B cell (primary cell): ENCODE results near the gene TOMM34. TPM values are rescaled to one million over a fixed set of nuclear protein-coding genes. Genes with fewer than 3 reads are reported as not detected.

ENCODE experiments used
- ATAC-seq: fragments of 200-7000 bp; cut with Tn5 transposase; one replicate; pipeline ENCODE4 v1.10.0; 2021; ENCODE audit warnings: low read depth, mild to moderate bottlenecking, moderate number of reproducible peaks, moderate library complexity
- CTCF ChIA-PET: fragments of 350-600 bp; sonication (Branson Sonifier 250); formaldehyde crosslinking; loops from one replicate; lab custom pipeline; 2021; ENCODE audit warnings: antibody characterized with exemption, inconsistent platforms; lab: Charles Lee
- POLR2A ChIA-PET: fragments of 350-600 bp; sonication (Branson Sonifier 250); formaldehyde crosslinking; loops from one replicate; lab custom pipeline; 2021; ENCODE audit warnings: antibody characterized with exemption; lab: Charles Lee
- DNase-seq: peaks from one replicate; pipeline ENCODE4 v3.0.0; 2013
- H2AFZ ChIP-seq: 2 replicates; pipeline ENCODE4 v1.6.1; 2012; ENCODE audit warnings: mild to moderate bottlenecking, low read depth, low read length; ENCODE audit not compliant: insufficient read depth, poor library complexity, severe bottlenecking
- H3K27ac ChIP-seq, 2 donors: 1 replicate in 1 of 2; 2 replicates in 1 of 2; pipeline ENCODE4 v1.5.1; 2012 to 2013; ENCODE audit warnings: low read length in 2 of 2, mild to moderate bottlenecking in 2 of 2, moderate library complexity in 1 of 2
- H3K27me3 ChIP-seq, 4 experiments: fragments of 200-600 bp in 1 of 4; sonication (generic) in 1 of 4; replicated peaks in 1 of 4; 1 replicate in 2 of 4; 2 replicates in 2 of 4; pipeline versions ENCODE4 v1.6.1 to v1.7.0; 2013 to 2016; ENCODE audit warnings: low read length in 3 of 4, mild to moderate bottlenecking in 2 of 4, mixed read lengths in 1 of 4, moderate library complexity in 1 of 4; ENCODE audit not compliant: insufficient read depth in 4 of 4, control insufficient read depth in 3 of 4; ENCODE audit errors: control extremely low read depth in 1 of 4
- H3K36me3 ChIP-seq, 2 experiments: replicated peaks in 1 of 2; 1 replicate in 1 of 2; 2 replicates in 1 of 2; pipeline versions ENCODE4 v1.6.1 to v1.7.1; 2013; ENCODE audit warnings: low read length in 1 of 2; ENCODE audit not compliant: insufficient read depth in 2 of 2, control insufficient read depth in 1 of 2; ENCODE audit errors: control extremely low read depth in 1 of 2, extremely low read depth in 1 of 2
- H3K4me1 ChIP-seq, 2 donors: fragments of 200-600 bp in 1 of 2; sonication (generic) in 1 of 2; 1 replicate in 1 of 2; 2 replicates in 1 of 2; pipeline versions ENCODE4 v1.5.1 to v1.6.1; 2013 to 2017; ENCODE audit warnings: low read length in 2 of 2; ENCODE audit not compliant: control insufficient read depth in 2 of 2, insufficient read depth in 2 of 2
- H3K4me2 ChIP-seq: replicated peaks from 2 replicates; pipeline ENCODE3; 2012; ENCODE audit warnings: mild to moderate bottlenecking, low read depth, low read length; ENCODE audit not compliant: poor library complexity, severe bottlenecking
- H3K4me3 ChIP-seq, 5 experiments: fragments of 200-600 bp in 1 of 5; sonication (generic) in 1 of 5; 1 replicate in 3 of 5; 2 replicates in 2 of 5; pipeline versions ENCODE4 v1.5.1 to v1.7.0; 2011 to 2016; ENCODE audit warnings: low read length in 4 of 5, mild to moderate bottlenecking in 4 of 5, low read depth in 2 of 5, control low read depth in 1 of 5, moderate library complexity in 1 of 5; ENCODE audit not compliant: insufficient read depth in 1 of 5; ENCODE audit errors: control extremely low read depth in 1 of 5, extremely low read depth in 1 of 5
- H3K79me2 ChIP-seq: fragments of 200-600 bp; sonication (generic); one replicate; pipeline ENCODE4 v1.6.0; 2016; ENCODE audit warnings: low read length; ENCODE audit not compliant: control insufficient read depth, insufficient read depth
- H3K9ac ChIP-seq: fragments of 200-600 bp; sonication (generic); 2 replicates; pipeline ENCODE4 v1.6.1; 2017; ENCODE audit warnings: mild to moderate bottlenecking, low read length, moderate library complexity
- H3K9me3 ChIP-seq, 3 donors: one replicate each; pipeline versions ENCODE4 v1.6.1 to v1.7.1; 2013; ENCODE audit warnings: low read length in 2 of 3; ENCODE audit not compliant: control insufficient read depth in 2 of 3, insufficient read depth in 1 of 3; ENCODE audit errors: control extremely low read depth in 1 of 3
- H4K20me1 ChIP-seq: 2 replicates; pipeline ENCODE4 v1.6.0; 2012; ENCODE audit warnings: mild to moderate bottlenecking, low read length; ENCODE audit not compliant: insufficient read depth, control insufficient read depth, poor library complexity, severe bottlenecking
- H3K27ac Mint-ChIP-seq: one replicate; pipeline ENCODE4 v1.8.0; 2021; ENCODE audit warnings: mixed read lengths
- H3K27me3 Mint-ChIP-seq: one replicate; pipeline ENCODE4 v1.8.0; 2021; ENCODE audit warnings: mixed read lengths
- H3K4me1 Mint-ChIP-seq: one replicate; pipeline ENCODE4 v1.8.0; 2021; ENCODE audit warnings: mixed read lengths
- H3K4me3 Mint-ChIP-seq: one replicate; pipeline ENCODE4 v1.8.0; 2021; ENCODE audit warnings: mixed read lengths
- H3K9me3 Mint-ChIP-seq: one replicate; pipeline ENCODE4 v1.8.0; 2022; ENCODE audit warnings: mixed read lengths; ENCODE audit not compliant: insufficient read depth
- CTCF ChIP-seq: fragments of 200-600 bp; IDR thresholded peaks from one replicate; pipeline ENCODE4 v1.8.0; 2022; ENCODE audit warnings: antibody characterized with exemption, mild to moderate bottlenecking
- EZH2 ChIP-seq: IDR thresholded peaks from 2 replicates; pipeline ENCODE4 v1.6.1; 2012; ENCODE audit warnings: borderline replicate concordance, low read depth, mild to moderate bottlenecking, moderate library complexity, low read length; ENCODE audit not compliant: insufficient read depth, poor library complexity, severe bottlenecking
- WGBS: methylation state at CpG from one replicate; pipeline ENCODE4 v1.1.5; 2013; ENCODE audit warnings: missing lambda C conversion rate; ENCODE audit not compliant: insufficient coverage; 5-methylcytosine and 5-hydroxymethylcytosine counted together
- intact Hi-C: fragments of 100-400 bp; cut with micrococcal nuclease; formaldehyde crosslinking; loops from one replicate; pipeline ENCODE4 v1.10.0; 2022
- polyA plus RNA-seq: library from polyadenylated mRNA; depleted of rRNA; stranded (reverse); fragments of >200 nt; gene quantifications from 2 replicates; pipeline ENCODE4 v1.2.3, GENCODE V29; 2012
- total RNA-seq, 2 donors: library from RNA; stranded (reverse); fragments of 120-200 nt in 1 of 2; gene quantifications; 1 replicate in 1 of 2; 2 replicates in 1 of 2; pipeline versions ENCODE4 v1.2.3 to v1.2.4, GENCODE V29; 2013 to 2022

The TOMM34 gene
- total and polyA plus RNA-seq, 2 donors (not counting 1 experiment from before 2014, with no cell fraction given): 19.1 to 21.8 TPM

- no peaks in the 10 kb centered on the region for H3K4me1 Mint-ChIP-seq
- CTCF ChIA-PET: no interaction called here
- WGBS: over 99% methylated on average over 10 of the region's 10 CpGs
These were observed 23.7 kb downstream of the TOMM34 start for GRCh38 chr20:44936510-44936909.

GRCh38 chr20:44932916-44933315 is 27.3 kb downstream of the TOMM34 start:
- Mint-ChIP-seq H3K27me3 (no peaks in the 10 kb centered on the region), H3K4me1 (no peaks in the 10 kb centered on the region), H3K4me3 (no peak overlapping the region), H3K27ac (no peak overlapping the region), H3K9me3 (no peaks in the 10 kb centered on the region)
- DNase-seq (no peak), ATAC-seq (no peak)
- peaks cover 0 to 48% of the 10 kb centered on the region in 2 experiments for H3K36me3 ChIP-seq
- WGBS: 97% methylated on average over 8 of the region's 8 CpGs
- no peaks in the 10 kb centered on the region for H4K20me1 ChIP-seq
- TF ChIP-seq CTCF (no peak), EZH2 (no peak)
- no peak overlapping the region for H3K9ac ChIP-seq
- no peak overlapping the region for H3K27ac ChIP-seq
- no peak overlapping the region for H2AFZ ChIP-seq
- no peak overlapping the region for H3K4me2 ChIP-seq
- CTCF ChIA-PET: no interaction called here
- no peaks in the 10 kb centered on the region for H3K79me2 ChIP-seq
- POLR2A ChIA-PET: no interaction called here
- H3K9me3 ChIP-seq: no peaks in the 10 kb centered on the region
- no peaks in the 10 kb centered on the region for H3K4me1 ChIP-seq
- H3K27me3 ChIP-seq: no peaks in the 10 kb centered on the region
- H3K4me3 ChIP-seq: no peak overlapping the region
- intact Hi-C loops: no loop called here

More at GRCh38 chr20:44936510-44936909, 23.7 kb downstream of the TOMM34 start:
- Mint-ChIP-seq H3K4me3 (no peak overlapping the region), H3K27ac (no peak overlapping the region), H3K9me3 (no peaks in the 10 kb centered on the region), H3K27me3 (no peaks in the 10 kb centered on the region)
- intact Hi-C loops: no loop called here
- Histone ChIP-seq H3K4me2 (no peak overlapping the region), H3K9me3 (no peaks in the 10 kb centered on the region), H3K4me1 (no peaks in the 10 kb centered on the region), H3K4me3 (no peak overlapping the region), H3K79me2 (no peaks in the 10 kb centered on the region), H2AFZ (no peak overlapping the region), H3K36me3 (peaks cover 0 to 62% of the 10 kb centered on the region in 2 experiments), H4K20me1 (no peaks in the 10 kb centered on the region), H3K9ac (no peak overlapping the region), H3K27me3 (no peaks in the 10 kb centered on the region), H3K27ac (no peak overlapping the region)
- ATAC-seq (no peak), DNase-seq (no peak)
- POLR2A ChIA-PET: interaction anchor here (0.5 kb wide), 1 partner anchor 35 kb away, joined by 5 read pairs; no protein-coding TSS in a partner anchor
- TF ChIP-seq EZH2 (no peak), CTCF (no peak)
